Keratinocyte (primary cell): ENCODE results near the gene GRHPR.

Experiments
- EZH2 ChIP-seq: IDR thresholded peaks from one replicate; pipeline ENCODE4 v1.6.1; 2012; ENCODE audit warnings: inconsistent platforms, mild to moderate bottlenecking, low read length, moderate library complexity
- TF ChIP-seq, protein P1 (sequence below), 3 experiments: IDR thresholded peaks in 1 of 3; conservative IDR thresholded peaks in 1 of 3; optimal IDR thresholded peaks in 1 of 3; 2 replicates in 2 of 3; 3 replicates in 1 of 3; pipeline versions ENCODE3 to v1.5.1; 2011; ENCODE audit warnings: low read length in 3 of 3, mild to moderate bottlenecking in 3 of 3, moderate library complexity in 2 of 3, control low read depth in 1 of 3, inconsistent platforms in 1 of 3; ENCODE audit not compliant: insufficient read depth in 2 of 3; ENCODE audit errors: extremely low read depth in 1 of 3

DNA sequence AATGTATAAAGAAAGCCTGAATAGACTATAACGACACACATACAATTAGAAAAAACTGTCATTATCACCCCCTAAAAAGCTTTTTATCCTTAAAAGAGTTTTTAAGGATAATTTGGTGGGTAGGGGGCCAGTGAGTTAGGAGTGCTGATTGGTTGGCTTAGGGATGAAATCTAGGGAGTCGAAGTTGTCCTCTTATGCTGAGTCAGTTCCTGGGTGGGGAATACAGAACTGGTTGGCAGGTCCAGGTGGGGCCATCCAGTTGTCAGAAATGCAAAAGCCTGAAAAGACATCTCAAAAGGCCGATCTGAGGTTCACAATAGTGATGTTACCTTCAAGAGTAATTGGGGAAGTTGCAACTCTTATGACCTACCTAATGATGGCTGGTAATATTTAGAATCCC lies 29.1 kb downstream of the GRHPR start:
- TF ChIP-seq, protein P1, sequence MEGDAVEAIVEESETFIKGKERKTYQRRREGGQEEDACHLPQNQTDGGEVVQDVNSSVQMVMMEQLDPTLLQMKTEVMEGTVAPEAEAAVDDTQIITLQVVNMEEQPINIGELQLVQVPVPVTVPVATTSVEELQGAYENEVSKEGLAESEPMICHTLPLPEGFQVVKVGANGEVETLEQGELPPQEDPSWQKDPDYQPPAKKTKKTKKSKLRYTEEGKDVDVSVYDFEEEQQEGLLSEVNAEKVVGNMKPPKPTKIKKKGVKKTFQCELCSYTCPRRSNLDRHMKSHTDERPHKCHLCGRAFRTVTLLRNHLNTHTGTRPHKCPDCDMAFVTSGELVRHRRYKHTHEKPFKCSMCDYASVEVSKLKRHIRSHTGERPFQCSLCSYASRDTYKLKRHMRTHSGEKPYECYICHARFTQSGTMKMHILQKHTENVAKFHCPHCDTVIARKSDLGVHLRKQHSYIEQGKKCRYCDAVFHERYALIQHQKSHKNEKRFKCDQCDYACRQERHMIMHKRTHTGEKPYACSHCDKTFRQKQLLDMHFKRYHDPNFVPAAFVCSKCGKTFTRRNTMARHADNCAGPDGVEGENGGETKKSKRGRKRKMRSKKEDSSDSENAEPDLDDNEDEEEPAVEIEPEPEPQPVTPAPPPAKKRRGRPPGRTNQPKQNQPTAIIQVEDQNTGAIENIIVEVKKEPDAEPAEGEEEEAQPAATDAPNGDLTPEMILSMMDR (optimal IDR thresholded peaks at IDR 0.05 in 1 of 3, IDR thresholded peaks at IDR 0.05 in 1 of 3, conservative IDR thresholded peaks at IDR 0.05 in 1 of 3; ENCODE audit: extremely low read depth in 1 of 3, insufficient read depth in 2 of 3, low read length in 3 of 3), result no peak
- TF ChIP-seq EZH2, result no peak
